ENCODE data around the gene BAAT. TPM values are rescaled to one million over a fixed set of nuclear protein-coding genes. Genes with fewer than 3 reads are reported as not detected.
A peak's percentile ranks its signal among the peaks of the same experiment; 100 is the strongest.
"Not testable (repeated sequence)": the region's sequence is repeated elsewhere in the genome, so short reads cannot be mapped to it uniquely, and the experiment has no call there.

BAAT gene
- total RNA-seq, 1 donor from 2014 or later = 1.0 TPM

DNA sequence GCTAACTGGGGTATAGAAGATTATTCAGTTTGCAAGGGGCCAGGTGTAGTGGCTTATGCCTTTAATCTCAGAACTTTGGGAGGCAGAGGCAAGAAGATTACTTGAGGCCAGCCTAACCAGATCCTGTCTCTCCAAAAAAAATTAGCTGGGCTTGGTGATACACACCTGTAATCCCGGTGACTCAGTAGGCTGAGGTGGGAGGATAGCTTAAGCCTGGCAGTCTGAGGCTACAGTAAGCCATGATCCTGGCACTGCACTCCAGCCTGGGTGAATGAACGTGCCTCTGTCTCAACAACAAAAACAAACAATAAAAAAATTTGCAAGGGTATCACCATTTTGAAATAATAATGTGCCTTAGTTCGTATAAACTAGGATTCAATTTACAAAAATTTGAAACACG is 51.3 kb downstream of the BAAT start:
- TF ChIP-seq, protein P1, sequence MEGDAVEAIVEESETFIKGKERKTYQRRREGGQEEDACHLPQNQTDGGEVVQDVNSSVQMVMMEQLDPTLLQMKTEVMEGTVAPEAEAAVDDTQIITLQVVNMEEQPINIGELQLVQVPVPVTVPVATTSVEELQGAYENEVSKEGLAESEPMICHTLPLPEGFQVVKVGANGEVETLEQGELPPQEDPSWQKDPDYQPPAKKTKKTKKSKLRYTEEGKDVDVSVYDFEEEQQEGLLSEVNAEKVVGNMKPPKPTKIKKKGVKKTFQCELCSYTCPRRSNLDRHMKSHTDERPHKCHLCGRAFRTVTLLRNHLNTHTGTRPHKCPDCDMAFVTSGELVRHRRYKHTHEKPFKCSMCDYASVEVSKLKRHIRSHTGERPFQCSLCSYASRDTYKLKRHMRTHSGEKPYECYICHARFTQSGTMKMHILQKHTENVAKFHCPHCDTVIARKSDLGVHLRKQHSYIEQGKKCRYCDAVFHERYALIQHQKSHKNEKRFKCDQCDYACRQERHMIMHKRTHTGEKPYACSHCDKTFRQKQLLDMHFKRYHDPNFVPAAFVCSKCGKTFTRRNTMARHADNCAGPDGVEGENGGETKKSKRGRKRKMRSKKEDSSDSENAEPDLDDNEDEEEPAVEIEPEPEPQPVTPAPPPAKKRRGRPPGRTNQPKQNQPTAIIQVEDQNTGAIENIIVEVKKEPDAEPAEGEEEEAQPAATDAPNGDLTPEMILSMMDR (IDR thresholded peaks at IDR 0.05) = no peak
- H3K27me3 ChIP-seq = no peaks in the 10 kb centered on the region
- no peaks in the 10 kb centered on the region for H3K36me3 ChIP-seq
- H3K4me3 ChIP-seq = no peak overlapping the region
- no peak for ATAC-seq
- no peak for DNase-seq
- no peak overlapping the region for H3K27ac ChIP-seq
- H3K9me3 ChIP-seq = no peaks in the 10 kb centered on the region
- intact Hi-C loops (cut with DNase I) = no loop called here
- H3K4me1 ChIP-seq = no peaks in the 10 kb centered on the region

DNA sequence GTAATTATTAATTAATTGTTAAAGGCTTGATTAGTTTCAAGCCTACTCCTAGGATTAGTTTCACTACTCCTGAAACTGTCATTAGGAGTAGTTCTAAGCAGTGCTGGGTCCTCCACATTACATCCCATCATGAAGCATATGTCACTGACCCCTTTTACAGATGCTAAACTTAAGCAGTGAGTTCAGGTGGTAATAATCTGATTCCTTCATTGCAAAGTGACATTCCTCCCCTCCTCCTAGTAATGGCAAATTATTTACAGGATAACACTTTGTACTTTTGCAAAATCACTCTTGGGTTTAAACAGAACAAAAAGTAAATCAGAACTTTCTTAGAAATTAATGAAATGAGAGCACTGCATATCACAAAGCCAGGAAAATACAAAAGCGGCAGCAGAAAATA is 52.4 kb downstream of the BAAT start:
- H3K27me3 ChIP-seq = no peaks in the 10 kb centered on the region
- TF ChIP-seq, protein P1 (IDR thresholded peaks at IDR 0.05) = no peak
- DNase-seq (no peak), ATAC-seq (no peak)
- no peak overlapping the region for H3K27ac ChIP-seq
- intact Hi-C loops (cut with DNase I) = no loop called here
- H3K9me3 ChIP-seq = no peaks in the 10 kb centered on the region
- H3K4me3 ChIP-seq = no peak overlapping the region
- no peaks in the 10 kb centered on the region for H3K4me1 ChIP-seq
- no peaks in the 10 kb centered on the region for H3K36me3 ChIP-seq

DNA sequence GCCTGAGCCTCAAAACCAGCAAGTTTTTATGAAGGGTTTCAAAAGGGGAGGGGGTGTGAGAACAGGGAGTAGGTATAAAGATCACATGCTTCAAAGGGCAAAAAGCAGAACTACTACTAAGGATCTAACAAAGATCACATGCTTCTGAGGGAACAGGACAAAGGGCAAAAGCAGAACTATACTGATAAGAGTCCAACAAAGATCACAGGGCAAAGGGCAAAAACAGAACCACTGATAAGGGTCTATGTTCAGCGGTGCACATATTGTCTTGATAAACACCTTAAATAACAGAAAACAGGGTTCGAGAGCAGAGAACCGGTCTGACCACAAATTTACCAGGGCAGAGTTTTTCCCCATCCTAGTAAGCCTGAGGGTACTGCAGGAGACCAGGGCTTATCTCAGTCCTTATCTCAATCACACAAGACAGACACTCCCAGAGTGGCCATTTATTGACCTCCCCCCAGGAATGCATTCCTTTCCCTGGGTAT is 57.3 kb downstream of the BAAT start:
- H3K27ac ChIP-seq; H3K4me1 ChIP-seq; H3K36me3 ChIP-seq; H3K4me3 ChIP-seq; intact Hi-C loops (cut with DNase I); DNase-seq; H3K9me3 ChIP-seq; H3K27me3 ChIP-seq; ATAC-seq: not testable (repeated sequence)

DNA sequence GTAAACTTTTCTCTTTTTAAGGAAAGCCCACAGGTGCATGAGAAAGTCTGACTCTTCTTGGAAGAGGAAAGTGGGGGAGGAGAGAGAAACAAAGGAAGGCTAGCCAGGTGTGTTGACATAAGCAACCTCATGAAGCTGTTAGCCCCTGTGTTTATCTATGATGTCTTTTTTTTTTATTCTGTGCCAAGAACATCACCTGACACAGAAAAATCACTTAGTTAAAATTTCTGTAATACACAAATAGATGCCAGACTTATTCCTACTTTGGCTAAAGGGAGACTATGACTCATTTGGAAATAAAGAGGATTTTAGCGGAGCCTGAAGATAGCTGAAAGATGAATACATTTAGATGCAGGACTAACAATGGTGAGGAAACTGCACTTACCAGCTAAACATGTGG is 58.3 kb downstream of the BAAT start:
- no peaks in the 10 kb centered on the region for H3K27me3 ChIP-seq
- intact Hi-C loops (cut with DNase I) = no loop called here
- H3K36me3 ChIP-seq = no peaks in the 10 kb centered on the region
- H3K27ac ChIP-seq = no peak overlapping the region
- peak; percentile 34 for ATAC-seq
- TF ChIP-seq, protein P1 (IDR thresholded peaks at IDR 0.05) = no peak
- no peak overlapping the region for H3K4me3 ChIP-seq
- DNase-seq = no peak
- no peaks in the 10 kb centered on the region for H3K4me1 ChIP-seq
- H3K9me3 ChIP-seq = no peaks in the 10 kb centered on the region

DNA sequence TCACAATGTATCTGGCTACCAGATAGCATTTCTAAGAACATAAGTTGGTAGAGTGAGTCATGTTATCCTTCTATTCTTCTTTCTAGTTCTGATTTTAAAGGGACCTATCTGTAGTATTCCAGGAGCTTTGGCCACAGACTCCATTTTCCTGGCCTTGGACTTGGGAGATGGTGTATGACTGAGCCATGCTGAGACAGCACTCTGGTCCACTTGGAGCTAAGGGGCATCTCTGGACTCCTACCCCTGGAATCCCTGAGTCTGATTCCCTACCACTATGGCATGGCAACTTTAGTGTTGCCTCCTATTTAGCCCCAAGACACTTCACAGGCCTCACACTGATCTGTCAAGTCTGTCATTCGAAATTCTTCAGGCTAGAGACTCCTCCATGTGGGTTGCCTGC is 58.8 kb downstream of the BAAT start:
- DNase-seq (no peak), ATAC-seq (peak; percentile 46)
- Histone ChIP-seq H3K4me3 (no peak overlapping the region), H3K4me1 (no peaks in the 10 kb centered on the region), H3K27me3 (no peaks in the 10 kb centered on the region), H3K9me3 (no peaks in the 10 kb centered on the region), H3K27ac (no peak overlapping the region), H3K36me3 (no peaks in the 10 kb centered on the region)
- intact Hi-C loops (cut with DNase I) = no loop called here
- TF ChIP-seq, protein P1 (IDR thresholded peaks at IDR 0.05) = no peak

DNA sequence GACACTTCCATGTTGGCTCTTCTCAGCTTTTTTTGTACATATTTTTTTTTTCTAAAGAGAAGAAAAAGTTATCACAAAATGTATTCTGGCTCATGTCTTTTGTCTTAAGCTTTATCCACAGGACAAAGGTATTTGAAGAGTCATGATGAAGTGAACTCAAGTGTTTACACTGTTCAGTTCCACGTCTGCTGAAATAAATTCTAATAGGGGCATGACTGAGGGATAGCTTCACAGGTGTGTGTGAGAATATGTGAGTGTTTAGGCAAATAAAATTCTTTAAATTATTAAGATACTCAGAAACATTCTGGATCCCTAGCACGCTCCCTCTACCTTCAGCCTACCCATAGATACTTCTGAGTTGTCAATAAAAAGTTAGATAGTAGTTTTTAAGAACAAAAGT is 59.8 kb downstream of the BAAT start:
- no peaks in the 10 kb centered on the region for H3K4me1 ChIP-seq
- DNase-seq (no peak), ATAC-seq (peak; percentile 89)
- H3K27me3 ChIP-seq = no peaks in the 10 kb centered on the region
- TF ChIP-seq, protein P1 (IDR thresholded peaks at IDR 0.05) = no peak
- intact Hi-C loops (cut with DNase I) = no loop called here
- peak overlapping the region; percentile 39 for H3K27ac ChIP-seq
- no peak overlapping the region for H3K4me3 ChIP-seq
- H3K36me3 ChIP-seq = no peaks in the 10 kb centered on the region
- no peaks in the 10 kb centered on the region for H3K9me3 ChIP-seq

Data from upper lobe of right lung (tissue), 1 donor.